GM19351 (cell line): Measurements from ENCODE around the gene LENG8.
"Not testable (repeated sequence)": the region's sequence is repeated elsewhere in the genome, so short reads cannot be mapped to it uniquely, and the experiment has no call there.

Experiments used
- ATAC-seq: cut with Tn5 transposase; IDR thresholded peaks from one replicate; pipeline ENCODE4 v1.9.1; 2021; ENCODE audit warnings: mild to moderate bottlenecking, moderate library complexity; ENCODE audit not compliant: unreplicated experiment

Gene LENG8

DNA sequence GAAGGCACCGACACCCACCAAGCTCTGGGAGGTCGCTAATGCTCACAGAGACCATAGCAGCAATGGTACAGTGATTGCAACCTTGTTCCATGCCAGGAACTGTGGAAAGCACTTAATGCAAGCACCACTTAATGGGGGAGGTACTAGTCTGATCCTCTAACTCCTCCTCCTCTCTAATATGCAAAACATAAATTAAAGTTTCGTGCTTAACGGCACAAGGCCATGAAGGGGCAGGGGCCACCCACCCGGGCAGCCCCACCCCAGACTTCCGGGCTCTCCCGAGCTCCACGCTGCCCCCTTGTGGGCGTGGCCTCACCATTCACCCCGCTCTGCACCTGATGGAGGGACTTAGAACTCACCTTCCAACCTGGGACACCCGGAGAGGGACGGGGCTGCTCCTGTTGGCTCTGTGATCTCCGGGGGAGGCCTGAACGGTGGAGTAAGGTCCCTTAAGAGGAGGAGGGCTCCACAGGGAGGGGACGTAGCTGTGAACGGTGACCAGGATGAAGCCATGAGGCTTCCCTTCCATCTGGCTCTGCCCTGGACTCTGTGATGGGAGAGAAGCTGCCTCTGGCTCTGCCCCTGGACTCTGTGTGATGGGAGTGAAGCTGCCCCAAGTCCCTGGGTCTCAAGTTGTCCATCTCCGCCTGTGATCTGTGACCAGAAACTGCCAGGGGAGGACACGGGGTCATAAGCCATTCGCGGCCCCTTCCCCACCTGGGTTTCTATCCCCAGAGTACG, 60.4 kb downstream of the LENG8 start:
- ATAC-seq, result not testable (repeated sequence)
